WTC11 (cell line): ENCODE measurements around the gene C11orf52. TPM values are rescaled to one million over a fixed set of nuclear protein-coding genes. Genes with fewer than 3 reads are reported as not detected.

Source experiments
- ATAC-seq: fragments of 200-7000 bp; cut with Tn5 transposase; 2 replicates; pipeline ENCODE4 v1.10.0; 2021; ENCODE audit warnings: mild to moderate bottlenecking, moderate library complexity
- CTCF ChIA-PET: fragments of 300-600 bp; sonication (Branson Sonifier 250); formaldehyde crosslinking; loops from one replicate; lab custom pipeline; 2021; ENCODE audit warnings: antibody characterized with exemption; lab: Charles Lee
- POLR2A ChIA-PET: fragments of 350-600 bp; sonication (Branson Sonifier 250); formaldehyde crosslinking; loops from one replicate; lab custom pipeline; 2021; ENCODE audit warnings: antibody characterized with exemption; lab: Charles Lee
- DNase-seq: peaks from one replicate; pipeline ENCODE4 v3.0.0; 2021; ENCODE audit warnings: low spot score
- H3K27ac Mint-ChIP-seq: 2 replicates; pipeline ENCODE4 v1.8.0; 2021; ENCODE audit warnings: mixed read lengths
- H3K27me3 Mint-ChIP-seq: 2 replicates; pipeline ENCODE4 v1.8.0; 2021; ENCODE audit warnings: low read depth, mild to moderate bottlenecking, moderate library complexity, mixed read lengths
- H3K36me3 Mint-ChIP-seq: 2 replicates; pipeline ENCODE4 v1.8.0; 2021; ENCODE audit warnings: mixed read lengths
- H3K4me1 Mint-ChIP-seq: 2 replicates; pipeline ENCODE4 v1.8.0; 2022; ENCODE audit warnings: mixed read lengths
- H3K4me3 Mint-ChIP-seq: 2 replicates; pipeline ENCODE4 v1.8.0; 2021; ENCODE audit warnings: mild to moderate bottlenecking, moderate library complexity, mixed read lengths
- H3K9me3 Mint-ChIP-seq: 2 replicates; pipeline ENCODE4 v1.8.0; 2021; ENCODE audit warnings: mixed read lengths
- AR ChIP-seq: fragments of 250-450 bp; sonication (Bioruptor Pico); IDR thresholded peaks from 2 replicates; pipeline ENCODE4 v1.9.0; 2021; ENCODE audit warnings: mild to moderate bottlenecking
- CREM ChIP-seq: sonication (generic); formaldehyde crosslinking; IDR thresholded peaks from 2 replicates; pipeline ENCODE4 v1.8.1; 2022; ENCODE audit warnings: mild to moderate bottlenecking, missing genetic modification reagents, moderate library complexity
- CTCF ChIP-seq: fragments of 200-600 bp; IDR thresholded peaks from 2 replicates; pipeline ENCODE4 v1.8.0; 2022; ENCODE audit warnings: antibody characterized with exemption
- E2F1 ChIP-seq: sonication (generic); formaldehyde crosslinking; IDR thresholded peaks from 2 replicates; pipeline ENCODE4 v1.8.0; 2022; ENCODE audit warnings: mild to moderate bottlenecking, missing genetic modification reagents
- E2F4 ChIP-seq: sonication (generic); formaldehyde crosslinking; IDR thresholded peaks from 2 replicates; pipeline ENCODE4 v1.8.1; 2022; ENCODE audit warnings: low read depth, mild to moderate bottlenecking, moderate library complexity, missing genetic modification reagents, borderline replicate concordance
- ESRRA ChIP-seq: sonication (generic); formaldehyde crosslinking; IDR thresholded peaks from 2 replicates; pipeline ENCODE4 v1.8.1; 2022; ENCODE audit warnings: mild to moderate bottlenecking, missing genetic modification reagents, borderline replicate concordance
- GABPB1 ChIP-seq: sonication (generic); formaldehyde crosslinking; IDR thresholded peaks from 2 replicates; pipeline ENCODE4 v1.8.1; 2023; ENCODE audit warnings: mild to moderate bottlenecking, missing genetic modification reagents
- MXD4 ChIP-seq: fragments of 250-450 bp; sonication (Bioruptor Pico); IDR thresholded peaks from 2 replicates; pipeline ENCODE4 v1.8.0; 2021; ENCODE audit warnings: mild to moderate bottlenecking, moderate library complexity, borderline replicate concordance
- NFATC4 ChIP-seq: fragments of 250-450 bp; sonication (Bioruptor Pico); IDR thresholded peaks from 2 replicates; pipeline ENCODE4 v1.9.0; 2021; ENCODE audit warnings: mild to moderate bottlenecking
- NFYB ChIP-seq: sonication (generic); formaldehyde crosslinking; conservative IDR thresholded peaks from 2 replicates; pipeline ENCODE4 v1.8.0; 2022; ENCODE audit warnings: low read depth, missing genetic modification reagents
- NR1H2 ChIP-seq: sonication (generic); formaldehyde crosslinking; IDR thresholded peaks from 2 replicates; pipeline ENCODE4 v1.9.0; 2021; ENCODE audit warnings: mild to moderate bottlenecking, moderate library complexity, missing genetic modification reagents
- NR3C1 ChIP-seq: sonication (generic); formaldehyde crosslinking; conservative IDR thresholded peaks from 2 replicates; pipeline ENCODE4 v1.8.1; 2023; ENCODE audit warnings: low read depth, mild to moderate bottlenecking, missing genetic modification reagents
- OVOL2 ChIP-seq: fragments of 250-450 bp; sonication (Bioruptor Pico); IDR thresholded peaks from 2 replicates; pipeline ENCODE4 v1.9.0; 2021; ENCODE audit warnings: mild to moderate bottlenecking, borderline replicate concordance
- USF1 ChIP-seq: sonication (generic); formaldehyde crosslinking; IDR thresholded peaks from 2 replicates; pipeline ENCODE4 v1.8.0; 2022; ENCODE audit warnings: mild to moderate bottlenecking, missing genetic modification reagents
- ZNF219 ChIP-seq: sonication (generic); formaldehyde crosslinking; IDR thresholded peaks from 2 replicates; pipeline ENCODE4 v1.8.0; 2023; ENCODE audit warnings: missing genetic modification reagents, mild to moderate bottlenecking, borderline replicate concordance
- ZNF232 ChIP-seq: sonication (generic); formaldehyde crosslinking; IDR thresholded peaks from 2 replicates; pipeline ENCODE4 v1.8.0; 2022; ENCODE audit warnings: mild to moderate bottlenecking, missing genetic modification reagents
- ZNF396 ChIP-seq: fragments of 250-450 bp; sonication (Bioruptor Pico); IDR thresholded peaks from 2 replicates; pipeline ENCODE4 v1.8.0; 2021; ENCODE audit warnings: mild to moderate bottlenecking, moderate library complexity, borderline replicate concordance
- ZNF423 ChIP-seq: fragments of 250-450 bp; sonication (Bioruptor Pico); IDR thresholded peaks from 2 replicates; pipeline ENCODE4 v2.1.2; 2022; ENCODE audit warnings: mild to moderate bottlenecking, moderate library complexity
- ZNF671 ChIP-seq: fragments of 250-450 bp; sonication (Bioruptor Pico); IDR thresholded peaks from 2 replicates; pipeline ENCODE4 v1.8.0; 2021; ENCODE audit warnings: mild to moderate bottlenecking
- total RNA-seq: library from RNA; stranded (reverse); gene quantifications from 3 replicates; pipeline ENCODE4 v1.2.3, GENCODE V29; 2021

C11orf52 gene
- total RNA-seq, 1 experiment from 2014 or later: 2.1 TPM

GRCh38 chr11:111870113-111870512, 48.6 kb upstream of the C11orf52 start (continued):
- TF ChIP-seq CREM (CRISPR knock-in tag) (no peak), E2F1 (CRISPR knock-in tag) (no peak), MXD4 (CRISPR knock-in tag) (no peak)

- CTCF ChIA-PET: interaction anchor here (0.5 to 3.3 kb wide), 25 partner anchors 9 to 442 kb away, joined by 3 to 51 read pairs (median 6); partner anchors contain the start of genes DIXDC1, DLAT, PPP2R1B and SIK2
- Mint-ChIP-seq H3K36me3 (peaks cover 2% of the 10 kb centered on the region; the same call in 1 of the 2 replicates), H3K27me3 (no peaks in the 10 kb centered on the region; the same call in 1 of the 2 replicates), H3K9me3 (no peaks in the 10 kb centered on the region), H3K27ac (peak overlapping the region; percentile 39), H3K4me1 (peaks cover 12% of the 10 kb centered on the region), H3K4me3 (peak overlapping the region; percentile 89)
- POLR2A ChIA-PET: interaction anchor here (1.0 to 1.9 kb wide), 5 partner anchors 48 to 112 kb away, joined by 3 to 18 read pairs (median 6); partner anchors contain the start of gene C11orf52
- TF ChIP-seq GABPB1 (CRISPR knock-in tag) (no peak), ZNF423 (CRISPR knock-in tag) (no peak), CREM (CRISPR knock-in tag) (no peak), ZNF671 (CRISPR knock-in tag) (no peak), ZNF219 (no peak), AR (CRISPR knock-in tag) (no peak), ZNF396 (no peak), NR1H2 (CRISPR knock-in tag) (no peak), NFATC4 (CRISPR knock-in tag) (no peak), NFYB (no peak), ESRRA (CRISPR knock-in tag) (no peak), ZNF232 (no peak), E2F4 (no peak), OVOL2 (CRISPR knock-in tag) (no peak), USF1 (CRISPR knock-in tag) (no peak), CTCF (no peak), NR3C1 (CRISPR knock-in tag) (no peak)
- ATAC-seq (no peak), DNase-seq (no peak)
These were observed 48.2 kb upstream of the C11orf52 start for GRCh38 chr11:111870522-111870885.
